ENCODE results near the gene EPS8L3. TPM values are rescaled to one million over a fixed set of nuclear protein-coding genes. Genes with fewer than 3 reads are reported as not detected.

Gene EPS8L3
- total RNA-seq, 1 donor: not detected

DNA sequence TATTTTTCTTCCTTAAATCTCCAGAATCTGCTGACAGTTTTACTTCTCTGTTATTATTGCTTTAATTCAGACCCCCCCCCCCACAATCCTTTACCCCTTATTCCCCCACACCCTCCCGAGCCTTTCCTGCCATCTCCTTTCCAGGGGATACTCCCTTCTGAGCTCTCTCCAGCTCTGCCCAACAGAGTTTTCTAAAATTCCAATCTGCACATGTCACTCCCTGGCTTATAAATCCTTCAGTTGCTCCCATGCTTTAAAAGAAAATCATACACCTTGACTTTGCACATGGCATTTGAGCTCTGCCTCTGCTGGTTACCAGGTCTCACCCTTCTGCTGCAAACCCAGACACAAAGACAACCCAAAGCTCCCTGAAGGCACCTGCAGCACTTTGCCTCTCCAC is 11.7 kb upstream of the EPS8L3 start:
- no peak overlapping the region for H3K27ac ChIP-seq (ENCODE audit: low read depth, low read length)
- H3K4me2 ChIP-seq (ENCODE audit: insufficient read depth, low read length): no peak overlapping the region
- no peaks in the 10 kb centered on the region for H3K9me3 ChIP-seq (ENCODE audit: low read depth, low read length)
- H3K79me2 ChIP-seq (ENCODE audit: insufficient read depth, low read length): no peaks in the 10 kb centered on the region
- H2AFZ ChIP-seq (ENCODE audit: low read length): no peak overlapping the region
- H4K20me1 ChIP-seq (ENCODE audit: insufficient read depth, low read length): no peaks in the 10 kb centered on the region
- H3K36me3 ChIP-seq (ENCODE audit: insufficient read depth, low read length): no peaks in the 10 kb centered on the region
- no peak overlapping the region for H3K4me3 ChIP-seq (ENCODE audit: insufficient read depth, low read length)
- H3K4me1 ChIP-seq (ENCODE audit: insufficient read depth, low read length): peaks cover 5% of the 10 kb centered on the region
- TF ChIP-seq, protein P1, sequence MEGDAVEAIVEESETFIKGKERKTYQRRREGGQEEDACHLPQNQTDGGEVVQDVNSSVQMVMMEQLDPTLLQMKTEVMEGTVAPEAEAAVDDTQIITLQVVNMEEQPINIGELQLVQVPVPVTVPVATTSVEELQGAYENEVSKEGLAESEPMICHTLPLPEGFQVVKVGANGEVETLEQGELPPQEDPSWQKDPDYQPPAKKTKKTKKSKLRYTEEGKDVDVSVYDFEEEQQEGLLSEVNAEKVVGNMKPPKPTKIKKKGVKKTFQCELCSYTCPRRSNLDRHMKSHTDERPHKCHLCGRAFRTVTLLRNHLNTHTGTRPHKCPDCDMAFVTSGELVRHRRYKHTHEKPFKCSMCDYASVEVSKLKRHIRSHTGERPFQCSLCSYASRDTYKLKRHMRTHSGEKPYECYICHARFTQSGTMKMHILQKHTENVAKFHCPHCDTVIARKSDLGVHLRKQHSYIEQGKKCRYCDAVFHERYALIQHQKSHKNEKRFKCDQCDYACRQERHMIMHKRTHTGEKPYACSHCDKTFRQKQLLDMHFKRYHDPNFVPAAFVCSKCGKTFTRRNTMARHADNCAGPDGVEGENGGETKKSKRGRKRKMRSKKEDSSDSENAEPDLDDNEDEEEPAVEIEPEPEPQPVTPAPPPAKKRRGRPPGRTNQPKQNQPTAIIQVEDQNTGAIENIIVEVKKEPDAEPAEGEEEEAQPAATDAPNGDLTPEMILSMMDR (IDR thresholded peaks at IDR 0.05; ENCODE audit: extremely low read depth, low read depth, low read length): no peak
- peak; percentile 81 for DNase-seq (ENCODE audit: insufficient read length, low spot score, missing footprints)
- no peaks in the 10 kb centered on the region for H3K27me3 ChIP-seq (ENCODE audit: insufficient read depth, low read length)

DNA sequence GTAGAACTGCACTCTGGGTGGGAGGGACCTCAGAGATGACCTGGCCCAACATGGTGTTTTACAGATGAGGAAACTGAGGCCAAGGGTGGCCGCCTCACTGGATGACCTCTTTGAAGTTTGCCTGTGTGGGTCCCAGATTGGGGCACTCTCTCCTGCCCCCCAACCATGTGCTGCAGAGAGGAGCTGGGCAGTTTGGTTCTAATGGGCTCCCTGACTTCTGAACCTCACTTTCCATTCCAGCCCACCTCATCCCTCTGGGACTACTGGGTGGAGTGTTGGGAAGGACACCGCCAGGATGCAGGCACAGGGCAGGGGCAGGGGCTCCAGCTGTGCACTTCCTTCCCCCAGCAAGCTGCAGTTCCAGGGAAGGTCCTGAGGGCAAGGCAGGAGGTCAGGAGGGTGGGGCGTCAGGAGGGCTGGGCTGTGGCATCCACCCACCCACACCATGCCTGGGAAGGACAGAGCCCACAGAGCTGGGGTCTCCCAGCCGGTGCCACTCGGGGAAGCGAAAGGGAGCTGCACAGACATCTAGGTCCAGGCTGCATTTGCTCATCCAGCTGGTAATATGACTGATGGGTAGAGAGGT is 10.3 kb upstream of the EPS8L3 start:
- Histone ChIP-seq H3K27ac (ENCODE audit: low read depth, low read length) (no peak overlapping the region), H3K79me2 (ENCODE audit: insufficient read depth, low read length) (no peaks in the 10 kb centered on the region), H3K4me2 (ENCODE audit: insufficient read depth, low read length) (no peak overlapping the region), H3K4me3 (ENCODE audit: insufficient read depth, low read length) (no peak overlapping the region), H3K9me3 (ENCODE audit: low read depth, low read length) (no peaks in the 10 kb centered on the region), H4K20me1 (ENCODE audit: insufficient read depth, low read length) (no peaks in the 10 kb centered on the region), H3K27me3 (ENCODE audit: insufficient read depth, low read length) (no peaks in the 10 kb centered on the region), H2AFZ (ENCODE audit: low read length) (peak overlapping the region; percentile 68), H3K36me3 (ENCODE audit: insufficient read depth, low read length) (no peaks in the 10 kb centered on the region), H3K4me1 (ENCODE audit: insufficient read depth, low read length) (peaks cover 11% of the 10 kb centered on the region)
- TF ChIP-seq, protein P1 (IDR thresholded peaks at IDR 0.05; ENCODE audit: extremely low read depth, low read depth, low read length): no peak
- DNase-seq (ENCODE audit: insufficient read length, low spot score, missing footprints): peak; percentile 2

DNA sequence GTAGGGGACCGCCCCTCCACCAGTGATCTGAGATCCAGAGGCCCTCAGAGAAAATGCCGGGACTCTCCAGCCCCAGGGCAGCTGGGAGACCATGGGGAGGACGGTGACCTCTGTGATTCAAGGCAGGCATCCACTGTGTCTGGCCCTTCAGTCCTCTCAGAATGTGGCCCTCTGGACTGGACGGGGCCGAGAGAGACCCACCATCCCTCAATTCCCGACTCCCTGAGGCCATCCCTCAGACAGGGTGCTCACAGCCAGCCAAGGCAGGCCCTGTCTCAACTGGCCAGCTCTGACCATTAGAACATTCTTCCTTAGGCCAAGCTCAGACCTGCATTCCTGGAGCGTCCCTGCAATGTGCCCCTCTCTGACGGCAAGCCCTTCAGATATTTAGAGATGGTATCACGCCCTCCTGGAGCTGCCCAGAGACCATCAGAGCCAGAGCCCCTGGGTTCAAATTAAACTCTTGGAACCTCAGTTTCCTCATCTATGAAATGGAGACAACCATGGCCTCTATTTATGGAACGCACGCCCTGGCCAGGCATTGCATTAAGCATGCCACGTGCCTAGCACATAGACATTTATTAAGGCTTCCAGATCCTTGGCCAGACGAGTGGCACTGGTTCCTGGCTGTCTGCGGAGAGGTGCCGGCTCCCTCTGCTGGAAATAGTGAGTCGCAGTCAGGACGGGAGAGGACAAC is 9.6 kb upstream of the EPS8L3 start:
- no peaks in the 10 kb centered on the region for H3K27me3 ChIP-seq (ENCODE audit: insufficient read depth, low read length)
- no peaks in the 10 kb centered on the region for H3K9me3 ChIP-seq (ENCODE audit: low read depth, low read length)
- H4K20me1 ChIP-seq (ENCODE audit: insufficient read depth, low read length): no peaks in the 10 kb centered on the region
- H3K4me2 ChIP-seq (ENCODE audit: insufficient read depth, low read length): no peak overlapping the region
- H2AFZ ChIP-seq (ENCODE audit: low read length): peak overlapping the region; percentile 68
- H3K36me3 ChIP-seq (ENCODE audit: insufficient read depth, low read length): no peaks in the 10 kb centered on the region
- H3K4me3 ChIP-seq (ENCODE audit: insufficient read depth, low read length): no peak overlapping the region
- H3K27ac ChIP-seq (ENCODE audit: low read depth, low read length): no peak overlapping the region
- DNase-seq (ENCODE audit: insufficient read length, low spot score, missing footprints): peak; percentile 98
- no peaks in the 10 kb centered on the region for H3K79me2 ChIP-seq (ENCODE audit: insufficient read depth, low read length)
- peaks cover 11% of the 10 kb centered on the region for H3K4me1 ChIP-seq (ENCODE audit: insufficient read depth, low read length)
- TF ChIP-seq, protein P1 (IDR thresholded peaks at IDR 0.05; ENCODE audit: extremely low read depth, low read depth, low read length): peak; percentile 96

DNA sequence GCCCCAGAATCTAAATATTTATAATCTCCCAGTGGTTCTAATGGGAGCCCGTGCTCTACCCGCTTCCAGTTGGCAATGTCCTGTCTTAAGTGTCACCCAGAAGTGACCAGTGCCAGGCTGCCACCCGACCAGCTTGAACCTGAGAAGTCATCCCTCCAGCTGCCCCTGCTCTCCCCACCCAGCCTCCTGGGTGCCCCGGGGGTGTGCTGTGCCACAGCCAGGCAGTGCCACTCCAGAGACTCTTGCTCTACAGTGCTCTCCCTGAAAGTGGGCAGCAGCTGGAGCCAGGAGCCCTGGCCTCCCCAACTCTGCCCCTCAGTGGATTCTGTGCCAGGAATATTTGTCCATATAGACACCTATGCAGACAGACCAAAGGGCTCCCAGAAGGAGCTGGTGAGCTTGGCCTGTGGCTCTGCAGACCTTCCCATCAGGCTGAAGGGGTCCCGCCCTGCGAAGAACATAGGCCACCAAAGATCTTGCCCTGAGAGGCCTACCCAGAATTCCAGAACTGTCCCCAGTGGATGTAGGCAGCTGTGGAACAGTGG is 9.0 kb upstream of the EPS8L3 start:
- Histone ChIP-seq H3K79me2 (ENCODE audit: insufficient read depth, low read length) (no peaks in the 10 kb centered on the region), H4K20me1 (ENCODE audit: insufficient read depth, low read length) (no peaks in the 10 kb centered on the region), H3K27ac (ENCODE audit: low read depth, low read length) (no peak overlapping the region), H3K9me3 (ENCODE audit: low read depth, low read length) (no peaks in the 10 kb centered on the region), H2AFZ (ENCODE audit: low read length) (no peak overlapping the region), H3K36me3 (ENCODE audit: insufficient read depth, low read length) (no peaks in the 10 kb centered on the region), H3K4me2 (ENCODE audit: insufficient read depth, low read length) (no peak overlapping the region), H3K27me3 (ENCODE audit: insufficient read depth, low read length) (no peaks in the 10 kb centered on the region), H3K4me1 (ENCODE audit: insufficient read depth, low read length) (peaks cover 11% of the 10 kb centered on the region), H3K4me3 (ENCODE audit: insufficient read depth, low read length) (no peak overlapping the region)
- no peak for DNase-seq (ENCODE audit: insufficient read length, low spot score, missing footprints)
- TF ChIP-seq, protein P1 (IDR thresholded peaks at IDR 0.05; ENCODE audit: extremely low read depth, low read depth, low read length): no peak

Measured in osteoblast (primary cell).